D721Med (cell line): Measurements from ENCODE around the gene SOD2.
"Not testable (repeated sequence)": the region's sequence is repeated elsewhere in the genome, so short reads cannot be mapped to it uniquely, and the experiment has no call there.

Experiments used
- DNase-seq: peaks from one replicate; pipeline ENCODE4 v3.0.0; 2011; ENCODE audit warnings: low spot score; ENCODE audit not compliant: insufficient read length
- FAIRE-seq: peaks from 2 replicates; lab custom pipeline; 2011; peaks lifted over from hg19 to GRCh38; lab: Jason Lieb, UNC
- TF ChIP-seq, protein P1 (sequence below): IDR thresholded peaks from 2 replicates; pipeline ENCODE4 v1.5.1; 2012; ENCODE audit warnings: mild to moderate bottlenecking, control low read depth; ENCODE audit not compliant: insufficient read depth; ENCODE audit errors: missing control alignments

SOD2 gene

DNA sequence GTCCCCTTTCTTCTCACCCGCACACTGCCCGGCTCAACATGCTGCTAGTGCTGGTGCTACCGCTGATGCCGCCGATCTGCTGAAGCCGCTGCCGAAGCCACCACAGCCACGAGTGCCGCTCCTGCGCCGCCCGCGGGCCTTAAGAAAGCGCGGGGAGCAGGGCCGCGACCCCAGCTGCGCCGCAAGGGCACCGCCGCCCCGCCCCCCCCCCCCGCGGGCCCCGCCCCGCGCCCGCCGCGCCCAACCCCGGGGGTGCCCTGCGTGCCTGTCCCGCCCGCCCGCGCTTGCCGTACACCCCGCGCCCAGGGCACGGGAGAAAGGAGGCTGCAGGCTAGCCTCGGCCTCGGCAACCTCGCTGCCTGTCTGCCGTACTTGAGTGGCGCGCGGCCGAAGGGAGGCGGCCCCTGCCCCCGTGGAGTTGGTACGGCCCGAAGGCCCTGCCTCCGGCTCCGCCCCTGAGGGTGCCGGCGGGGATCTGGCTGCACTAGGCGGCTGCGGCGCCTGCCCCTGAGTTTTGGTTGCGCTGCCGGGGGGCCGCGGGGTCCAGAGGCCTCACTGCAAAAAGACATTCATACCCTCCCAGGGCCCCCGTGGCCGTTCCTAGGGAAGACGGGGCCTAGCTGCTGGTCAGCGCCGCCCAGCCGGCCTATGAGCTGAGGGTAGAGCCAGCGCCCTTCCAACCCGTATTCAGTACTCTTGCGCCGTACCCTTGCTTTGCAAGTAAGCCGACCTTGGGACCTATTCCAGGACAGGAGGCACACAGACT is at the start of gene SOD2:
Gene SOD2, minus strand, starts transcription at position 114 of the 766 bp plus-strand sequence. Its CDS starts 74 bp downstream, at position 40.
- TF ChIP-seq, protein P1, sequence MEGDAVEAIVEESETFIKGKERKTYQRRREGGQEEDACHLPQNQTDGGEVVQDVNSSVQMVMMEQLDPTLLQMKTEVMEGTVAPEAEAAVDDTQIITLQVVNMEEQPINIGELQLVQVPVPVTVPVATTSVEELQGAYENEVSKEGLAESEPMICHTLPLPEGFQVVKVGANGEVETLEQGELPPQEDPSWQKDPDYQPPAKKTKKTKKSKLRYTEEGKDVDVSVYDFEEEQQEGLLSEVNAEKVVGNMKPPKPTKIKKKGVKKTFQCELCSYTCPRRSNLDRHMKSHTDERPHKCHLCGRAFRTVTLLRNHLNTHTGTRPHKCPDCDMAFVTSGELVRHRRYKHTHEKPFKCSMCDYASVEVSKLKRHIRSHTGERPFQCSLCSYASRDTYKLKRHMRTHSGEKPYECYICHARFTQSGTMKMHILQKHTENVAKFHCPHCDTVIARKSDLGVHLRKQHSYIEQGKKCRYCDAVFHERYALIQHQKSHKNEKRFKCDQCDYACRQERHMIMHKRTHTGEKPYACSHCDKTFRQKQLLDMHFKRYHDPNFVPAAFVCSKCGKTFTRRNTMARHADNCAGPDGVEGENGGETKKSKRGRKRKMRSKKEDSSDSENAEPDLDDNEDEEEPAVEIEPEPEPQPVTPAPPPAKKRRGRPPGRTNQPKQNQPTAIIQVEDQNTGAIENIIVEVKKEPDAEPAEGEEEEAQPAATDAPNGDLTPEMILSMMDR, result no peak
- DNase-seq, result peak; percentile 78
- FAIRE-seq, result no peak

DNA sequence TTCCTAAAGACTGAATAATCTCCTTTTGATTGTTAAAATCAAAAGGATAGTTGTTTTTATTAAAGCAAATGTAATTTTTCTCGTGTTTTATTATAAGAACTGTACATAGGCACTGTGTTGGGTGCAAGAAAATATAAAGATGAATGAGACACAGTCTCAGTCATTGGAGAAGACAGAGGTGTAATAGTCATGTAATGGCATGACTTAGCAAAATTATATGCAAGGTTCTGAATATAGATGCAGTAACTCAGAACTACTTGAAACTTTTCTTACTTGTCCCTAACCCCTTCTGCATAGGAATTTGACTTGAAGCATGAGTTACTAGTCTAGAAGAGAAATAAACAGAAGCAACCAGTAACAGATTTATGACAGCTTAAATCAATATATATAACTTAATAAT is 49.1 kb upstream of the SOD2 start:
- no peak for DNase-seq
- TF ChIP-seq, protein P1, result no peak
- FAIRE-seq, result peak; percentile 35

DNA sequence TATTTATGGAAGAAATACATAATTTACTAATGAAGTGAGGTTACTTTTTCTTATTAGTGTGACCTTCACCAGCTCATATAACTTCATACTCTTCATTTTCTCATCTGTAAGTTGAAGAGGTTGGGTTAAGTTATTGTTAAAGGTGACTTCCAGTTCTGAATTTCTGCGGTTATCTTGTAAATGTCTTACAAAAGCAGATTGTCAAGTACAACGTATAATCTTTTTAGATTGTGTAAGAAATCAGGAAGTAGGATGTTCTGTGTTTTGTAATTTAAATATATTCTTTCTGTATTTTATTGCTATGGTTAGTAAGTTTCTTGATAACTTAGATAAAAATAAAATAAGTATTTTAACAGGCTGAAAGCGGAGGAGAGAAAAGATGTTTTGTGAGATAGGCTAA is 46.3 kb upstream of the SOD2 start:
- TF ChIP-seq, protein P1, result no peak
- no peak for DNase-seq
- FAIRE-seq, result peak; percentile 51

DNA sequence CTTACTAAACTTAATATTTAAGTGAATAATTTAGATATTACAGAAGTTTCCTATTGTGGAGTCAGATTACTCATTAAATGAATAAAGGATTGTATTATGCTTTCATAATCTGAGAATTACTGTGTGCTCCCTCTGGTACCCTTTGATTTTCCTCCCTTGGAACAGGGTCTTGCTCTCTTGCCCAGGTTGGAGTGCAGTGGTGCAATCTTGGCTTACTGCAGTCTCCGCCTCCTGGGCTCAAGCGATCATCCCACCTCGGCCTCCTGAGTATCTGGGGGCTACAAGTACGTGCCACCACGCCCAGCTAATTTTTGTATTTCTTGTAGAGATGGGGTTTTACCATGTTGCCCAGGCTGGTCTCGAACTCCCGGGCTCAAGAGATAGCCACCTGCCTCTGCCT is 43.9 kb upstream of the SOD2 start:
- TF ChIP-seq, protein P1, result no peak
- FAIRE-seq (no peak), DNase-seq (no peak)

DNA sequence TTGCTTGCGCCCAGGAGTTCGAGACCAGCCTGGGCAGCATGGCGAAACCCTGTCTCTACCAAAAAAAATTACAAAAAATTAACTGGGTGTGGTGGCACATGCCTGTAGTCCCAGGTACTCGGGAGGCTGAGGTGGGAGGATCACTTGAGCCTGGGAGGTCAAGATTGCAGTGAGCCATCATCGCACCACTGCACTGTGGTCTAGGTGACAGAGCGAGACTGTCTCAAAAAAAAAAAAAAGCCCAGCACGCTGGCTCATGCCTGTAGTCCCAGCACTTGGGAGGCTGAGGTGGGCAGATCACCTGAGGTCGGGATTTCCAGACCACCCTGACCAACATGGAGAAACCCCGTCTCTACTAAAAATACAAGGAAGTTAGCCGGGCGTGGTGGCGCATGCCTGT is 40.4 kb upstream of the SOD2 start:
- FAIRE-seq, DNase-seq: not testable (repeated sequence)

DNA sequence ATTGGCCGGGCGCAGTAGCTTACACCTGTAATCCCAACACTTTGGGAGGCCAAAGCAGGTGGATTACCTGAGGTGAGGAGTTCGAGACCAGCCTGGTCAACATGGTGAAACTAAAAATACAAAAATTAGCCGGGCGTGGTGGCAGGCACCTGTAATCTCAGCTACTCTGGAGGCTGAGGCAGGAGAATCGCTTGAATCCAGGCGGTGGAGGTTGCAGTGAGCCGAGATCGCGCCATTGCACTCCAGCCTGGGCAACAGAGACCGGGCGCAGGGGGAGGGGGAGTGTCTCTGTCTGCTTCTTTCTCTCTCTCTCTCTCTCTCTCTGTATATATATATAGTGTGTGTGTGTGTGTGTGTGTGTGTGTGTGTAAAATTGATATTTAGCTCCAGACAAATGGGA is 39.5 kb upstream of the SOD2 start:
- not testable (repeated sequence) for DNase-seq, FAIRE-seq

DNA sequence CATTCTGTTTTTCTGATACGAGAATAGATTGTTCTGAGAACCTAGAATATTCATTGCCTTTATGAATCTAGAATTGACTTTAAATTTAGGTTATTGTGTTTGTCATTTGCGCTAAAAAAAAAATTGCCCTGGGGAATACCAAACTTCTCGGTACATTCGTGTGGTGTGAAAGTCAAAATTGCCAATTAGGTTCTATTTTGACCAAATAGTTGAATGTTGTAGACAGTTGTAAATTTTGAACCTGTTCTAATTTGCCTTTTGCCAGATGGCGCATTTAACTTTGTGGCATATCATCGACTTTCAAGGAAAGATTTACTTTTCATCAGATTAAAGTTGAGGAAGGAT is 37.3 kb upstream of the SOD2 start:
- FAIRE-seq, result no peak
- TF ChIP-seq, protein P1, result no peak
- DNase-seq, result no peak

DNA sequence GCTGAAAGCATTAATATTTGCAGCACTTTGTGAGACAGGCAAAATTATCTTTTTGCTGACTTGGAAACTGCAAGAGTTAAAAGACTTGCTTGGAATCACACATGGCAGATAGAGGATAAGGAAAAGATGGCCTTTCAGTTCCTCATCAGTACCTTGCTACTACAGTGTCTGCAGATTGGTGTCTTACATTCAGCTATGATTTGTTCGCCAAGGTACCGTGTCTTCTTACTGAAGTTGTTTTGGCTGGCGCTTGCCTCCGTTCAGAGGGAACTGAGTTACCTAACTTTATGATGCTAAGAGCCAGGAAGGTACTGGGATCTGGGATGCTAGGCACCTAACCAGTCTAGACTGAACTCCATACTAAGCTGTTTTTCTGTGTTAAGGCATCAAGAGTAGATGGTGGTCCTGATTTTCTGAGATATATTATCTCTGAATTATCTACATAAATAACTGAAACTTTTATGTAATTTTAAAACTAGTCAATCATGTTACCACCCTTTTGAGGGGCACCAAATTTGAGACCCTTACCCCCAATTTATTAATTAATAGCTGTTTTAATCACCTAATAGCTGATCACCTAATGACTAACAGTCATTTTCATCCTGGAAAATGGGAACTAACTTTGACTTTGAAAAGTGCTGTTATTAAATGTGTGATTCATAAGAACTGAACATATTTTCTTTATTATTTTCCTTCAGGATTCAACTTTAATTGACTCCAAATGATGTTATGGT is 36.7 kb upstream of the SOD2 start:
- DNase-seq (no peak), FAIRE-seq (no peak)
- TF ChIP-seq, protein P1, result no peak
